GM18517 (cell line): ENCODE data around the gene CPNE5.
"Not testable (repeated sequence)": the region's sequence is repeated elsewhere in the genome, so short reads cannot be mapped to it uniquely, and the experiment has no call there.

ENCODE experiments used
- ATAC-seq: cut with Tn5 transposase; IDR thresholded peaks from one replicate; pipeline ENCODE4 v1.9.1; 2021; ENCODE audit warnings: mild to moderate bottlenecking, moderate library complexity; ENCODE audit not compliant: unreplicated experiment

The CPNE5 gene

GRCh38 chr6:36817176-36817817, 21.9 kb downstream of the CPNE5 start:
- ATAC-seq = no peak

GRCh38 chr6:36815962-36816735, 23.1 kb downstream of the CPNE5 start:
- no peak for ATAC-seq

DNA sequence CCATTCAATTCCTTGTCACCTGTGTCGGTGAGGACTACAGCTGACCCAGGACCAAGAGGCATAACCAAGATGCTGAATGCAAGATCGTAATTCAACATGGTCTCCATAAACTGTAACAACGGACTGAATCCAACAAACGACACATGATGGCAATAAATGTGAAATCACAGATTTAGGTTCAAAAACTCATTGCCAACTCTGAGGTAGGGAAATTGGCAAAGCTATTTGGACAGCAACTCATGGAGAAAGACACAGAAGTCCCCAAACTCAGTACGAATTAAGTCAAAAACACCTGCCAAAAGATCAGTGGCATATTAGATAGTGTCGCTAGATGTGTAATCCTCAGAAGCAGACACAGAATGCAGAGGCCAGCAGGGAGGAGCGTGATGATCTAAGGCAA, 25.0 kb downstream of the CPNE5 start:
- ATAC-seq = no peak

GRCh38 chr6:36813526-36813925, 25.7 kb downstream of the CPNE5 start:
- no peak for ATAC-seq

DNA sequence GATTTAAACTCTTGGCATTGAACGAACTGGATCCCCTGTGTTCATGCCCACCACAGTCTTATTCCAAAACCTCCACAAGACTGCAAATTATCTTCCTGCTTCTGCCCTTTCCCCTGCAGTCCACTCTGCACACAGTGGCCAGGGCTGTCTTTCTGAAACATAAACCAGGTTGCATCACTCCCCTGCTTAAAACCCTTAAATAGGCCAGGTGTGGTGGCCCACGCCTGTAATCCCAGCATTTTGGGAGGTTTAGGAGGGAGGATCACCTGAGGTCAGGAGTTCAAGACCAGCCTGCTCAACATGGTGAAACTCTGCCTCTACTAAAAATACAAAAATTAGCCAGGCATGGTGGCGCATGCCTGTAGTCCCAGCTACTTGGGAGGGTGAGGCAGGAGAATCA, 26.2 kb downstream of the CPNE5 start:
- ATAC-seq = not testable (repeated sequence)

- ATAC-seq = no peak
Measured at GRCh38 chr6:36809941-36810803, 29.1 kb downstream of the CPNE5 start.

- no peak for ATAC-seq
Measured at GRCh38 chr6:36809156-36809555, 30.1 kb downstream of the CPNE5 start.

GRCh38 chr6:36808634-36809033, 30.6 kb downstream of the CPNE5 start:
- ATAC-seq = no peak

DNA sequence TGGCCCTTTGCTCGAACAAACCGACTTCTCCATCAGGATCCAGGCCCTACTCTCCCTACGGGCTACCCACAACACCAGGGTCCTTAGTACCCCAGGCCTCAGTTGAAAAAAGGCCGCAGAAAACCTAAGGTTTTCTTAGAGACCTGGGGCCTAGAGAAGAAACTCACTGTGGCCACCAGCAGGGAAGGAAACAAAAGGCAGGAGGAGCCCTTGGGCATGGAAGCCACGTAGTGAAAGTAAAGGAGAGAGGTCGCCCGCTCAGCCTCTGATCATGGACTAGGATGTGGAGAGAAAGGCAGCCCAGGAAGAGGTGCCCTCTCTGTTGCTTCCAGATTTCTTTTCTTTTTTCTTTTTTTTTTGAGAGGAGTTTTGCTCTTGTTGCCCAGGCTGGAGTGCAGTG, 31.5 kb downstream of the CPNE5 start:
- no peak for ATAC-seq

GRCh38 chr6:36807143-36807542, 32.1 kb downstream of the CPNE5 start:
- no peak for ATAC-seq

DNA sequence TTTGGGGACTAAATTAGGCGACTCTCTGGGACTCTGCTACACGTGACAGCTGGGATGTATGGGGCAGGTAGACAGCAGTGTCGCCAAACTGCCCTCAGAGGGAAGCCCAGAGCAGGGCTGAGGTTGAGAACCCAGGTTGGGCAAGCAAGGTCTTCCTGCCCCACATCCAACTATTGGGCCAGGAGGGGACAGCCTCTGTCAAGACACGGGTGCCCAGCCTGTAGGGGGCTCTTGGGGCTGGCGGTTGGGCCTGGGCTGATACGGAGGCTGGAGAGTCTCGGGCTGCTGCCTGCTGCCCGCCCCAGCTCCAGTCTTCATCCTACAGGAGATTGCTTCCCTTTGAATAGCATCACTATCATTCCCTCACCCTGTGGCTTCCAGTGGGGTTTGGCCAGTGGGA, 33.3 kb downstream of the CPNE5 start:
- no peak for ATAC-seq

DNA sequence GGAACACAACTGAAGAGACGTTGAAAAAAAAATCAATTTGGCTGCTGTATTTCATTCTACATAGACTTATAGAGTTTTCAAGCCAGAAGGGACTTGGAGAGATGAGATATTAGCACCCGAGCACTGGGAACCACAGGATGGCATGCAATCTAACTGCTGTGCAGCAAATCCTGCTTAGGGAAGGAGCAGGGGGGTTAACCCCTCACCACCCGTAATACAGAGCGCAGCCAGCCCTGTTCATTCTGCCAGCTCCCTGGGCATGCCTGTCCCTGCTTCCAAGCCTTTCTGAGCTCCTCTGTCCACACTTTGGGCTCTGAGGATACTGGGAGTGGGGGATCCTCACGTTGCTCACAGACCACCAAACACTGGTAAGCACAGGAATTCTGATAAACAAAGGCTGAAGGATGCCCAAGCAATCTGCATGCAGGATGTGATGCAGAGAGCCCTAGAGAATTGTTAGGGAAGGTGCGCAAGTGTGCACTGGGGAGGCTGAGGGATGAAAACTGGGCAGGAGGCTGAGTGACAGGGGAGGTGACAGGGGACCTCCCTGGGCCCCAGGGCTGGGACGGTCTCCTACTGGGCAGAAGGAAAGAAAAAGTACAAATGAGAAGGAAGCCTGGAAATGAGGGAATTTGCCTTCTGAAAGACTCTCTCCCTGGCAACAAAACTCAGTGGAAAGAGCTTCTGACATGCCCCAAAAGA, 34.0 kb downstream of the CPNE5 start:
- no peak for ATAC-seq

GRCh38 chr6:36804563-36804962, 34.7 kb downstream of the CPNE5 start:
- ATAC-seq = no peak

DNA sequence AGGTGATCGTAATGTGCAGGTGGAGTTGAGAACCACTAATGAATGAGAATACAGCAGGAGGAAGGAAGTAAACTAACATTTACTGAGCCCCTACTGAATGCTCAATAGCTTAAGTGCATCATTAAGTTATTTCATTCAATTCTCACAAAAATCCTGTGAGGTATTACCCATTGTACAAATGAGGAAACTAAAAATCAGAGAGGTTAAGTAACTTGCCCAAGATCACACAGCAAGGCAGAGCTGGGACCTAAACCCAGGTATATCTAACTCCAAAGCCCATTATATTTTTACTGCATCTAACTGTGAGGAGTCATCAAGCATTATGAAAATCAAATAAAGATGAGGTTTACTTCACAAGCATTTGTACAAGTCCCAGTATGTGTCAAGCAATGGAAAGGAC, 35.3 kb downstream of the CPNE5 start:
- no peak for ATAC-seq

- no peak for ATAC-seq
Measured at GRCh38 chr6:36803482-36803881, 35.8 kb downstream of the CPNE5 start.

DNA sequence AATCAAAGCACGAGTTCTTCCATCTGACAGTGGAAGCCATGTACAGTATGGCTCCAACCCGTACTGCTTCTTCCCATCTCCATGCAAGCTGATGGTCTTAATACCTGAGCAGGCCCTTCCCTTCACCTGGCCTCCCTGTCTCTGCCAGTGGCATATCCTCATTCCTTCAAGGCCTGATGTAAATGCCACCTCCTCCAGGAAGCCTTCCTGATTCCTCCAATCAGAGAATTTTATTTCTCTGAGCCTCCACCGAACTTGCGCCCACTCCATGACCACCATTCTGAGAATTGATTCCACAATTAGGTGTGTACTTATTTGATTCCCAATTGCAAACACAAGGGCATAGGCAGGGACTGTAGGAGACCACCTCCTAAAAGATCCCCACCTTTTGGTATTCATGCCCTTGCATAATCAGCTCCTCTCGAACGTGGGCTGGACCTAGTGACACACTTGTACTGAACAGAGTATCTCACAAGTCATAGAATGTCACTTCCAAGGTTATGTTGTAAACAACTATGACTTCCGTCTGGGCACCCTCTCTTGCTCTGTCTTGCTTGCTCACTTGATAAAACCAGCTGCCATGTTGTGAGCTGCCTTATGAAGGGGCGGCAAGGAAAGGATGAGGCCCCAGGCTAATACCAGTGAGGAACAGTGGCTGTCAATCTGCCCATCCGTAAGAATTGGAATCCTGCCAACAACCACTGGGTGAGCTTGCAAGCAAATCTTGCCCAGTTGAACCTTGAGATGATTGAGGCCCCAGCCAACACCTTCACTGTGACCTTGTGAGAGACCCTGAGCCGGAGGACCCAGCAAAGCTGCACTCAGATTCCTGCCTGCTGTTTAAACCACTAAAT, 38.8 kb downstream of the CPNE5 start:
- ATAC-seq = no peak

GRCh38 chr6:36798852-36799251, 40.4 kb downstream of the CPNE5 start:
- no peak for ATAC-seq

- no peak for ATAC-seq
Measured at GRCh38 chr6:36797653-36798052, 41.6 kb downstream of the CPNE5 start.

GRCh38 chr6:36797055-36797454, 42.2 kb downstream of the CPNE5 start:
- ATAC-seq = no peak

- ATAC-seq = no peak
Measured at GRCh38 chr6:36794713-36795065, 44.6 kb downstream of the CPNE5 start.
